ENCODE data around the gene HNRNPAB. TPM values are rescaled to one million over a fixed set of nuclear protein-coding genes. Genes with fewer than 3 reads are reported as not detected.

HNRNPAB gene
- total RNA-seq, 1 experiment from 2014 or later, result 364 TPM

DNA sequence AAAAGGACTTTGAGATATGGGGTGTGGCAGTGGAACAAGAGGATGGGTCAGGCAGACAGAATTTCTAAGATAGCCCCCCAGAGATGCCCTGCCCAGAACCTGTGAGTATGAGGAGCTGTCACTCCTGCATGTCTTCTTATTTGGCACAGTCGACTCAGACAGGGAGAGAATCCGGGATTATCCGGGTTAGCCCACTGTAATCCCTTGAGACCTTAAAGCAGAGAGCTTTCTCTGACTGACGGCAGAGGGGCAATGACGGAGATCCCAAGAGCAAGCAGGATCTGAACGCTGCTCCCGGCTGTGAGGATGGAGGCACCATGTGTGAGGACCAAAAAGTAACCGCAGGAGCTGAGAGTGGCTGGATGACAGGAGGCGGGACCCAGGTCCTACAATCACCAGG lies 41.9 kb upstream of the HNRNPAB start:
- POLR2A ChIA-PET, result interaction anchor here (0.6 to 1.5 kb wide), 3 partner anchors 9 to 87 kb away, joined by 3 to 4 read pairs (median 4); partner anchors contain the start of gene NHP2
- DNase-seq (ENCODE audit: unreplicated experiment), result no peak
- H3K36me3 Mint-ChIP-seq (ENCODE audit: insufficient read depth, unreplicated experiment), result no peaks in the 10 kb centered on the region
- intact Hi-C loops (cut with micrococcal nuclease), result loop anchor here (10.0 kb wide), 1 partner anchor 558 kb away; the partner anchor contains the start of gene B4GALT7
- no peak overlapping the region for H3K27ac Mint-ChIP-seq (ENCODE audit: low read depth, unreplicated experiment)
- H3K4me1 Mint-ChIP-seq (ENCODE audit: insufficient read depth, unreplicated experiment), result no peaks in the 10 kb centered on the region
- CTCF ChIA-PET, result interaction anchor here (0.7 to 3.3 kb wide), 7 partner anchors 9 to 555 kb away, joined by 4 to 81 read pairs (median 6); partner anchors contain the start of gene NHP2
- TF ChIP-seq, protein P1, sequence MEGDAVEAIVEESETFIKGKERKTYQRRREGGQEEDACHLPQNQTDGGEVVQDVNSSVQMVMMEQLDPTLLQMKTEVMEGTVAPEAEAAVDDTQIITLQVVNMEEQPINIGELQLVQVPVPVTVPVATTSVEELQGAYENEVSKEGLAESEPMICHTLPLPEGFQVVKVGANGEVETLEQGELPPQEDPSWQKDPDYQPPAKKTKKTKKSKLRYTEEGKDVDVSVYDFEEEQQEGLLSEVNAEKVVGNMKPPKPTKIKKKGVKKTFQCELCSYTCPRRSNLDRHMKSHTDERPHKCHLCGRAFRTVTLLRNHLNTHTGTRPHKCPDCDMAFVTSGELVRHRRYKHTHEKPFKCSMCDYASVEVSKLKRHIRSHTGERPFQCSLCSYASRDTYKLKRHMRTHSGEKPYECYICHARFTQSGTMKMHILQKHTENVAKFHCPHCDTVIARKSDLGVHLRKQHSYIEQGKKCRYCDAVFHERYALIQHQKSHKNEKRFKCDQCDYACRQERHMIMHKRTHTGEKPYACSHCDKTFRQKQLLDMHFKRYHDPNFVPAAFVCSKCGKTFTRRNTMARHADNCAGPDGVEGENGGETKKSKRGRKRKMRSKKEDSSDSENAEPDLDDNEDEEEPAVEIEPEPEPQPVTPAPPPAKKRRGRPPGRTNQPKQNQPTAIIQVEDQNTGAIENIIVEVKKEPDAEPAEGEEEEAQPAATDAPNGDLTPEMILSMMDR (IDR thresholded peaks at IDR 0.05; ENCODE audit: unreplicated experiment), result no peak
- H3K9me3 Mint-ChIP-seq (ENCODE audit: unreplicated experiment), result no peaks in the 10 kb centered on the region
- no TSS peak for BruUV-seq (replicated peaks)
- no peak overlapping the region for H3K4me3 Mint-ChIP-seq (ENCODE audit: unreplicated experiment)
- H3K27me3 Mint-ChIP-seq (ENCODE audit: insufficient read depth, unreplicated experiment), result peaks cover 33% of the 10 kb centered on the region

- no TSS peak for BruUV-seq (replicated peaks)
- DNase-seq (ENCODE audit: unreplicated experiment), result peak; percentile 88
- TF ChIP-seq, protein P1 (IDR thresholded peaks at IDR 0.05; ENCODE audit: unreplicated experiment), result peak; percentile 100
- Mint-ChIP-seq H3K27me3 (ENCODE audit: insufficient read depth, unreplicated experiment) (peaks cover 33% of the 10 kb centered on the region), H3K4me3 (ENCODE audit: unreplicated experiment) (peak overlapping the region; percentile 8), H3K4me1 (ENCODE audit: insufficient read depth, unreplicated experiment) (no peaks in the 10 kb centered on the region), H3K9me3 (ENCODE audit: unreplicated experiment) (no peaks in the 10 kb centered on the region), H3K36me3 (ENCODE audit: insufficient read depth, unreplicated experiment) (no peaks in the 10 kb centered on the region), H3K27ac (ENCODE audit: low read depth, unreplicated experiment) (no peak overlapping the region)
- ChIA-PET POLR2A (no interaction called here), CTCF (interaction anchor here (0.7 to 3.3 kb wide), 12 partner anchors 9 to 96 kb away, joined by 3 to 81 read pairs (median 4); partner anchors contain the start of gene NHP2)
- intact Hi-C loops (cut with micrococcal nuclease), result loop anchor here (1.0 to 10.0 kb wide), 2 partner anchors 88 to 559 kb away; partner anchors contain the start of gene B4GALT7
Measured at GRCh38 chr5:178163772-178164735, 40.3 kb upstream of the HNRNPAB start.

- Mint-ChIP-seq H3K4me1 (ENCODE audit: insufficient read depth, unreplicated experiment) (no peaks in the 10 kb centered on the region), H3K4me3 (ENCODE audit: unreplicated experiment) (no peak overlapping the region), H3K27ac (ENCODE audit: low read depth, unreplicated experiment) (no peak overlapping the region), H3K36me3 (ENCODE audit: insufficient read depth, unreplicated experiment) (no peaks in the 10 kb centered on the region), H3K9me3 (ENCODE audit: unreplicated experiment) (no peaks in the 10 kb centered on the region), H3K27me3 (ENCODE audit: insufficient read depth, unreplicated experiment) (peaks cover 33% of the 10 kb centered on the region)
- TF ChIP-seq, protein P1 (IDR thresholded peaks at IDR 0.05; ENCODE audit: unreplicated experiment), result no peak
- no peak for DNase-seq (ENCODE audit: unreplicated experiment)
- BruUV-seq (replicated peaks), result no TSS peak
- CTCF ChIA-PET, result interaction anchor here (0.6 to 1.6 kb wide), 6 partner anchors 17 to 175 kb away, joined by 3 to 9 read pairs (median 4); no protein-coding TSS in a partner anchor
- POLR2A ChIA-PET, result interaction anchor here (0.8 to 1.3 kb wide), 2 partner anchors 39 to 51 kb away, joined by 3 to 4 read pairs; partner anchors contain the start of gene HNRNPAB
- intact Hi-C loops (cut with micrococcal nuclease), result loop anchor here (10.0 kb wide), 1 partner anchor 561 kb away; the partner anchor contains the start of gene B4GALT7
Measured at GRCh38 chr5:178165581-178165980, 38.8 kb upstream of the HNRNPAB start.

DNA sequence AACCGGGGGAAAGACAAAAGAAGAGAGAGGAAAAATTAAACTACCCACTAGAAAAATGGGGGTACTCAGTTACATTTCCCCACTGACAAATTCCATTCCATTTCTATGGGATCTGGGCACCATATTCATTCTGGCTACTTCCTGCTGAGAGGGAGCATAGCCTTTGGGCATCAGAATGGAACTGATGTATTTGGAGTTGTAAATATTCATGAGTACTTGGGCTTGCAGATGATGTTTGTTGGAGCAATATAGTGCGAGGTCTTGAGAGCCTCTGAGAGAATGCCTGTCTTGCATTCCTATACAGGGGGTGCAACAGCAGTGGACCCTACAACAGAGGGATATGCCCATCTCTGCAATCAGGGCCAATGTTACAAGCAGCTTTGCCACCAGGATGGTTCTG lies 33.9 kb upstream of the HNRNPAB start:
- Mint-ChIP-seq H3K36me3 (ENCODE audit: insufficient read depth, unreplicated experiment) (no peaks in the 10 kb centered on the region), H3K27me3 (ENCODE audit: insufficient read depth, unreplicated experiment) (no peaks in the 10 kb centered on the region), H3K4me3 (ENCODE audit: unreplicated experiment) (no peak overlapping the region), H3K9me3 (ENCODE audit: unreplicated experiment) (no peaks in the 10 kb centered on the region), H3K4me1 (ENCODE audit: insufficient read depth, unreplicated experiment) (no peaks in the 10 kb centered on the region), H3K27ac (ENCODE audit: low read depth, unreplicated experiment) (no peak overlapping the region)
- ChIA-PET CTCF (interaction anchor here (1.0 to 1.6 kb wide), 3 partner anchors 20 to 95 kb away, joined by 3 to 5 read pairs (median 4); no protein-coding TSS in a partner anchor), POLR2A (interaction anchor here (1.0 kb wide), 1 partner anchor 34 kb away, joined by 3 read pairs; the partner anchor contains the start of gene HNRNPAB)
- DNase-seq (ENCODE audit: unreplicated experiment), result no peak
- BruUV-seq (replicated peaks), result no TSS peak
- intact Hi-C loops (cut with micrococcal nuclease), result loop anchor here (5.0 kb wide), 1 partner anchor 548 kb away; no protein-coding TSS in a partner anchor
- TF ChIP-seq, protein P1 (IDR thresholded peaks at IDR 0.05; ENCODE audit: unreplicated experiment), result no peak
